ENCODE results near the gene EBNA1BP2. TPM values are rescaled to one million over a fixed set of nuclear protein-coding genes. Genes with fewer than 3 reads are reported as not detected.
"Not testable (repeated sequence)": the region's sequence is repeated elsewhere in the genome, so short reads cannot be mapped to it uniquely, and the experiment has no call there.

EBNA1BP2 gene
- total RNA-seq, 1 experiment from 2014 or later, result 165 TPM

DNA sequence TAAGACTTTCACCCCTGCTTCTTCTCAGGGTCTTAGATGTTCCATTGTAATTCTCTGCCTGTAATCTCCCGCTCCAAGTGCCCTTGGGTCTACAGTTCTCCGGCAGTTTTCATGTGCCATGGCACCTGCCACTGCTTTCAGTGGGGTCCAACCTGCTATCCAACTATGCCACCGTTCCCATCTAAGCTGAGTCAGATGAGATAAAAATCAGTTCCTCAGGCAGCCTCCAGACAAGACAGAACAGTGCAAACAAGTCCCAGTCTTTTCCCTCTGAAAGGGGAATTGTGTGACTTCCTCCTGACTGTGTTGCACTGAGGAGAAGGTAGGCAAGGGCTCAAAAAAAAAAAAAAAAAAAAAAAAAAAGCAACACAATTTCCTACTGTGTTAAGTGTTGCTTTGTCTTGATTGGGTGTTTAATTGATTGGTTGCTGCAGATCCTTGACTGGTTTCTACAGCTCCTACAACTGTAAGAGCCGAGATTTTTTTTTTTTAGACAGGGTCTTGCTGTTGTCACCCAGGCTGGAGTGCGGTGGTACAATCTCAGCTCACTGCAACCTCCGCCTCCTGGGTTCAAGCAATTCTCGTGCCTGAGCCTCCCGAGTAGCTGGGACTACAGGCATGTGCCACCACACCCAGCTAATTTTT, 50.7 kb downstream of the EBNA1BP2 start:
- DNase-seq (ENCODE audit: low read depth), result peak; percentile 17

DNA sequence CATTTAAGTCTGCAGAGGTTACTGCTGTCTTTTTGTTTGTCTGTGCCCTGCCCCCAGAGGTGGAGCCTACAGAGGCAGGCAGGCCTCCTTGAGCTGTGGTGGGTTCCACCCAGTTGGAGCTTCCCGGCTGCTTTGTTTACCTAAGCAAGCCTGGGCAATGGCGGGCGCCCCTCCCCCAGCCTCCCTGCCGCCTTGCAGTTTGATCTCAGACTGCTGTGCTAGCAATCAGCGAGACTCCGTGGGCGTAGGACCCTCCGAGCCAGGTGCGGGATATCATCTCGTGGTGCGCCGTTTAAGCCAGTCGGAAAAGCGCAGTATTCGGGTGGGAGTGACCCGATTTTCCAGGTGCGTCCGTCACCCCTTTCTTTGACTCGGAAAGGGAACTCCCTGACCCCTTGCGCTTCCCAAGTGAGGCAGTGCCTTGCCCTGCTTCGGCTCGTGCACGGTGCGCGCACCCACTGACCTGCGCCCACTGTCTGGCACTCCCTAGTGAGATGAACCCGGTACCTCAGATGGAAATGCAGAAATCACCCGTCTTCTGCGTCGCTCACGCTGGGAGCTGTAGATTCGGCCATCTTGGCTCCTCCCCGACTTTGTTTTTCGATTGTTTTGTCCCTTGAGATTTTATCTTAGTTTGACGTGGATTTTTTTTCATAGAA, 52.0 kb downstream of the EBNA1BP2 start:
- DNase-seq (ENCODE audit: low read depth), result not testable (repeated sequence)

Other genes starting within 250 kb of the EBNA1BP2 start
- gene SLC2A1, start 213.4 kb downstream of the EBNA1BP2 start, total RNA-seq (2014; rRNA removed; shearing (Covaris generic)), result 218 and 274 TPM in 2 replicates
- 0.67 TPM in 1 of 2 replicates, not detected in the other for gene CFAP57, start within 50 bp of the EBNA1BP2 start, total RNA-seq (2014; rRNA removed; shearing (Covaris generic))
- gene TMEM125, start 97.7 kb upstream of the EBNA1BP2 start, total RNA-seq (2014; rRNA removed; shearing (Covaris generic)), result not detected in 2 replicates
- gene C1orf210, start 113.3 kb upstream of the EBNA1BP2 start, total RNA-seq (2014; rRNA removed; shearing (Covaris generic)), result not detected in 2 replicates
- gene TIE1, start 128.7 kb upstream of the EBNA1BP2 start, total RNA-seq (2014; rRNA removed; shearing (Covaris generic)), result 2.0 and 3.3 TPM in 2 replicates
- gene MPL, start 165.5 kb upstream of the EBNA1BP2 start, total RNA-seq (2014; rRNA removed; shearing (Covaris generic)), result not detected in 2 replicates
- 273 and 274 TPM in 2 replicates for gene CDC20, start 186.7 kb upstream of the EBNA1BP2 start, total RNA-seq (2014; rRNA removed; shearing (Covaris generic))
- gene ELOVL1, start 195.7 kb upstream of the EBNA1BP2 start, total RNA-seq (2014; rRNA removed; shearing (Covaris generic)), result 152 and 164 TPM in 2 replicates
- 113 and 121 TPM in 2 replicates for gene MED8, start 217.5 kb upstream of the EBNA1BP2 start, total RNA-seq (2014; rRNA removed; shearing (Covaris generic))
- 9.4 and 15.2 TPM in 2 replicates for gene SZT2, start 217.6 kb upstream of the EBNA1BP2 start, total RNA-seq (2014; rRNA removed; shearing (Covaris generic))

All from M059J (cell line).